Measurements from ENCODE around the gene MIB1.
A peak's percentile ranks its signal among the peaks of the same experiment; 100 is the strongest.
"Not testable (repeated sequence)": the region's sequence is repeated elsewhere in the genome, so short reads cannot be mapped to it uniquely, and the experiment has no call there.

MIB1 gene

DNA sequence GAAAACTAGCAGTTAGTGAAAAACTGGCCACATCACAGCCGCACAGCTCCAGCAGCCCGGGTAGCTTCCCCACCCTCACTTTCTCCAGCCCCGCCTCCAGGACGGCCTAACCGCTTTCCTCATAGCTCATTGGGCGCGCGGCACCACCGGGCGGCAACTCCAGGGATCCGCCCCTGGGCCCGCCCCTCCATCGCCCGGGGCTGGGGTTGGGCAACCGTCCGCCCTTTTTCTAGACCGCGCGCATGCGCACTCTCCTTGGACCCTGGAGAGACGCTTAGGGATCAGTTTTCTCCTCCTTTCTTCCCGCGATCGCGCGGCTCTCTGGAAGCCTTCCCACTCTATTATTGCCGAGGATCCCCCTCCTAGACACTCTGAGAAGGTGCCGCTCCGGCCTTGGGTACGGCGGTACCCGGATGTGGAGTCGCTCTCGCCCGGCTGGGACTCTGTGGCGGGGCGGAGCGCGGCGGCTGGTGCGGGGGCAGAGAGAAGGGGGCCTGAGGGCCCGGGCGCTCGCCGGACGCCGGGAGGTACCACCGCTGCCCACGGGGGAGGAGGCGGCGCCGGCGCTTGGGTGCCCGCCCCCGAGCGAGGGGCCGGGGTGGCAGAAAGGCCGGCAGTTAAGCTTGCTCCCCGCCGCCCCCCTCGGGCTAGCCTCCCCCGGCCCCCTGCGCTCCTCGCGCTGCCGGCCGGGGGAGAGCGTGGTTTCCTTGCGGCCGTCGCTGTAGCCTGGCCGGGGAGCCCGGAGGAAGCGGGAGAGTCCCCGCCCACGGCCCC, at the start of gene MIB1:
Gene MIB1 (plus strand): TSS at position 255 of the 774 bp plus-strand sequence. CDS start 792 bp downstream, outside the sequence.
- peak; percentile 99 for DNase-seq (ENCODE audit: low read depth)

DNA sequence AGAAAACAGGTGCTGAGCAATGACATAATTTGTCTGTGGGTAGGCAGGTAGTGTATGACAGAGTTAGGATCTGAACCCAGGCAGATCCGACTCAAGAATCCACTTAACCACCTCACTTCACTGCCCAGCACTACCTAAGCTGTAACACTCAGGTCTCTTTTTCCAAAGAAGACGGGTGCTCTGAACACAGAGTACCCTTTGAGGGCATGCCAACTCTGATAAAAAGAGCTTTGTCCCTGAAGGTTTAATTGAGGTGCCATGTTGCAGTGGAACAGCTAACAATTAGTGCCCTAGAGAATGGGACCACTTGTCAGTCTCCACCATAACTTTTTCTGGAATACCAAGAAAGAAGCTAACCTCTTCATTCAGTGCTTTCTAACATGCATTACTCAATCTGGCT, 47.3 kb upstream of the MIB1 start:
- DNase-seq (ENCODE audit: low read depth) = no peak

DNA sequence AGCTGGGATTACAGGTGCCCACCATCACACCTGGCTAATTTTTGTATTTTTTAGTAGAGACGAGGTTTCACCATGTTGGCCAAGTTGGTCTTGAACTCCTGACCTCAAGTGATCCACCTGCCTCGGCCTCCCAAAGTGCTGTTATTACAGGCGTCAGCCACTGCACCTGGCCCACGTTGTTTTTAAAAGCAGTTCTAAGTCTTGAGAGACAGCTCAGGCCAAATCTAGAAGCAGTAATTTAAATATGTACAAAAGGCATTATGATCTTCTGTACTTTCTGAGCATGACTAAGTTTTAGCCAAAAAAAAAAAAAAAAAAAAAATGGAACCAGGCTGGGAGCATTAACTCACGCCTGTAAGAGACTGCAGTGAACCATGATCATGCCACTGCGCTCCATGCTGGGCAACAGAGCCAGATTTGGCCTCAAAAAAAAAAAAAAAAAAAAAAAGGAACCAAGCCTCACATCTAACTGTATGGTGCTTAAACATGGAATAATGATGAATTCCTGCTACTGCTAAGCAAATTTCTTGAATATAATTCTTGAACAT, 40.0 kb upstream of the MIB1 start:
- no peak for DNase-seq (ENCODE audit: low read depth)

DNA sequence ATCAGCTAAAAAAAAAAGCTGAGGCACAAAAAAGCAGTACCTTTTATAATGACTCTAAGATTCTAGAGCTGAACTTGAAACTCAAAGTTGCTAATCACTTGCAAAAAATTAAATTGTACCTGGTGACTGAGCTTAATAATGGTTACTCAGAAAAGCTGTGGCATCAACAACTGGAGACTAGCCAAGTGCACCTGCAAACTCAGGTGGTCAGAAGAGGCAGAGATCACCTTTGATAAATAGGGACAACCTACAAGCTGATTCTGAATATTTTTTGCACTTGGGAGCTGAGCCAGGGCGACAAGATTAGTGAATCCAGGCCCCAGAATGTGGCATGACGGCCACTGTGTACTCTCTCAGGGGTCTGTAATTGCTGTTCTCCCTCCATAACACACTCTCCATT, 39.0 kb upstream of the MIB1 start:
- DNase-seq (ENCODE audit: low read depth) = no peak

DNA sequence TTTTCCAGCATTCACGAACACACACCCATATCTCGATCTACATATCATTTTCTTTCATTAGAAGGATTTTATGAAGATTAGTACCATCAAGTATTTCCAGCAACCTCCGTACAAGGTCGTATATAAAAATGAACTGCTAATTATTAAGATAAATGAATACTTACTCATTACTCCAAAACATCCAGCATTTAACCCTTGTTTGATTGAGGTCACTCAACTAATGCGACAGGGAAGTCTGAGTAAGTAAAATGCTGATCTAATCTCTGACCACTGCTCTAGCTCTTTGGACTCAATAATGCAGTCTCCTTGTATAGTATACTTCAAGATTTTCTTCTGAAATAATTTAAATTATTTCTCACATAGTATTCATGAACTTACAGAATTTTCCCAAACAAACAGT, 38.0 kb upstream of the MIB1 start:
- no peak for DNase-seq (ENCODE audit: low read depth)

DNA sequence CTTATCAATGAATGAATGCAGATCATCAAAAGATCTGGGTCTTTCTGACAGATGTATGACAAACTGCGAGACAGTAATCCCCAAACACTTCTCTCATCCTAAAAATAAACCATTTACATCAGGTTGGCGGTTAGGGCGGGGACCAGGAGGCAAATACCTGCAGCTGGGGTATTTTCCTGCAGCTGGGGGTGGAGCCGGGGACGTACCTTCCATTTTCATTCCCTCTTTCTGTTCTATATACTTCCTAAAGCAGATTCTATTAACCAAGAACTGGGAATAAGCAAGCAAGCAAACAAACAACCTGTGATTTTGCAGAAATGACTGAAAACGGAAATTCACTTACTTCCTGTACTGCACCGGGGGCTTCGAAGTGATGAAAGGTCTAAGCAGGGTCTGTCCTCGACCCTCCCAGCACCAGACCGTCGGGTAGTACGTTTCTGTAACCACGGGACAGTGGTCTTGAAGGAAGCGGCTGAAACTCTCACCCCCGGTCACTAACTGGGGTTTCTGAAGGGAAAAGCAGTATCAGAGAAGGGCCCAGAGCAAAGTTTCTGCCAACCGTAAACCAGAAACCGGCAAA, 37.3 kb upstream of the MIB1 start:
- DNase-seq (ENCODE audit: low read depth) = no peak

DNA sequence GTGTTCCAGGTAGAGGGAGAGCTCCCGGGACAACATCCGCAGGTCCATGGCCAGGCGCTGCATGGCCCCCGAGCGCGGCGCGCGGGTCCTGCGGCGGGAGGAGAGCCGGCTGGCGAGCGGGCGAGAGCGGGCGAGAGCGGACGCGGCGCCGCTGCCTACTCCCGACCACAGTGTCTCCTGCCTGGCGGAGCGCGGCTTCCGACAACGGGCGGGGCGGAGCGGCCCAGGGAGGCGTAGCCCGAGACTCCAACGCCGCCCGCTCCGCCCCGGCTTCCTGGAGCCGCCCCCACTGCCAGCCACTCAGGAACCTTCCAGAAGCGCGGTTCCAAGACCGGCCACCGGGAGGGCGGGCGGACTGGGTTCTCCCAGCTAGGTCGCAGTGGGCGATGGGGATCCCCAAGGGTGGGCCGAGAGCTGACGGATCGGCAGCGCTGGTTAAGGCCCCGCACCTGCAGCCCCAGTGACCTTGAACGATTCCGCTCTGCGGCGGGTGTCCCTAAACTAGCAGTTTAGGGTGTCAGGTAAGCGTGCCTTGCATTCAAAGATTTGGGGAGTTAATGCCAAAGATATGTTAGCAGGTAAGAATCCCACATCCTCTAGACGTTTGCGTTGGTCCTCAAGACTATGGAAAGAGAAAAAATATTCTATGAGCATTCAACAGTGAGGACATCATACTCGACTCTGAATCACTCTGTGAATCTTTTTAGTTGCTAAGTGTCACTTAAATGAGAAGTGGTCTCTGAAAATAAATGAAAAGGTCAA, 35.8 kb upstream of the MIB1 start, which contains the start of gene ABHD3:
Gene ABHD3 (minus strand): TSS at position 172 of the 762 bp plus-strand sequence. CDS start 109 bp downstream, at position 63.
- DNase-seq (ENCODE audit: low read depth) = peak; percentile 90

DNA sequence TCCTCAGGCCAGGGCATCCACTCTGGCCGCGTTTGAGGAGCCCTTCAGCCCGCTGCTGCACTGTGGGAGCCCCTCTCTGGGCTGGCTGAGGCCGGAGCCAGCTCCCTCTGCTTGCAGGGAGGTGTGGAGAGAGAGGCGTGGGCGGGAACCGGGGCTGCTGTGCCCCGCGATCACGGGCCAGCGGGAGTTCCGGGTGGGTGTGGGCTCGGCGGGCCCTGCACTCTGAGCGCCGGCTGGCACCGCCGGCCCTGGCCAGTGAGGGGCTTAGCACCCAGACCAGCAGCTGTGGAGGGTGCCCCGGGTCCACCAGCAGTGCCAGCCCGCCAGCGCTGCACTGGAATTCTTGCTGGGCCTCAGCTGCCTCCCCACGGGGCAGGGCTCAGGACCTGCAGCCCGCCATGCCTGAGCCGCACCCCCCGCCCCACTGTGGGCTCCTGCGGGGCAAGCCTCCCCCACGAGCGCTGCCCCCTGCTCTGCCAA, 34.2 kb upstream of the MIB1 start:
- no peak for DNase-seq (ENCODE audit: low read depth)

DNA sequence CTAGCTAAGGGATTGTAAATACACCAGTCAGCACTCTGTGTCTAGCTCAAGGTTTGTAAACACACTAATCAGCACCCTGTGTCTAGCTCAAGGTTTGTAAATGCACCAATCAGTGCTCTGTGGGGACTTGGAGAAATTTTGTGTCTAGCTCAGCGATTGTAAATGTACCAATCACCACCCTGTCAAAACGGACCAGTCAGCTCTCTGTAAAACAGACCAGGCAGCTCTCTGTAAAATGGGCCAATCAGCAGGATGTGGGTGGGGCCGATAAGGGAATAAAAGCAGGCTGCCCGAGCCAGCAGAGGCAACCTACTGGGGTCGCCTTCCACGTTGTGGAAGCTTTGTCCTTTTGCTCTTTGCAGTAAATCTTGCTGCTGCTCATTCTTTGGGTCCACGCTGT, 33.5 kb upstream of the MIB1 start:
- not testable (repeated sequence) for DNase-seq (ENCODE audit: low read depth)

DNA sequence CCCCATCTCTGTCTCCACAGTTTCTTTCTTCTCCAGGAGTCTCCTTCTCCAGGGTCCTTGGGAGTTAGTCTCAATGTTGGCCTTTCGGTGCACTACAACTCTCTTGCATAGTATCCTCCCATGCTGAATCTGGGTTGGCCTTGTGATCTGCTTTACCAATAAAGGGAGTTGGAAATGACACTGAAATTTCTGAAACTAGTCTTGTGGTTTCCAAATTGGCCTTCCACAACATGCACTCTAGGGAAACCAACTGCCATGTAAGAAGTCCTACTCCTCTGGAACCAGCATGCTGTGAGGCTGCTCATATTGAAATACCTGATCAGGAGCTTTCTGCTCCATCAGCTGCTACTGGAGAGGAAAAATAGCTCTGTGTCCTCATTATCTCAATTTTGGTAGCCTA, 26.1 kb upstream of the MIB1 start:
- no peak for DNase-seq (ENCODE audit: low read depth)

DNA sequence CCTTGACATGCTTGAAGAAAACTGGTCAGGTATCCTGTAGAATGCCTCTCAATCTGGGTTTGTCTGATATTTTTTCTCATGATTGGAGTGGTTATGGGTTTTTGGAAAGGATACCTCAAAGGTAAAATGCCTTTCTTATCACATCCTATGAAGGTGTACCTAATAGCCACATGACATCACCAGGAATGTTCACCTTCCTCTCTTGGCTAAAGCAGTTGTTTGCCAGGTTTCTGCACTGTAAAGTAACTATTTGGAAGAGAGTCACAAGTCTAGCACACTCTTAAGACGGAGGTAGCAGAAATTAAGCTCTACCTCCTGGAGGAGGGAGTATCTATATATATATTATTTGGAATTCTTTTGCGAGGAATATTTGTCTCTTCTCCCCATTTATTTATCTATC, 17.9 kb upstream of the MIB1 start:
- DNase-seq (ENCODE audit: low read depth) = no peak

DNA sequence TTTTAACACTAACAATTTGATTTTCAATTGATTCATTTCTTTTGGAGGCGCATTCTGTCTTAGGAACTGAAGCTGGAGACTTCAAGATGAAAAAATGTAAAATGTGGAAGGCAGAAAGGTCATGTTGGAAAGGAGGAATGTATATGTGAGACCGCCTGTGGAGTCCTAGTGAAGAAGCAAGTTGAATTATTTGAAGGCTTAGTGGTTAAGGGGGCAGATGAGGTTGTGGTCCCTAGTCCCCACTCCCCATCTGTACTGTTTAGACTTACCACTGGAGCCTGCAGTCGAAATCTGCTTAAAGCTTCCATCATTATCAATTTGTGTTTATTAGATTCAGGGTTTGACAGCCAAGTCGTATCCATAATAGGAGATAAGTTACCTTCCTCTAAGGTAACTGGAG, 15.4 kb upstream of the MIB1 start:
- no peak for DNase-seq (ENCODE audit: low read depth)

DNA sequence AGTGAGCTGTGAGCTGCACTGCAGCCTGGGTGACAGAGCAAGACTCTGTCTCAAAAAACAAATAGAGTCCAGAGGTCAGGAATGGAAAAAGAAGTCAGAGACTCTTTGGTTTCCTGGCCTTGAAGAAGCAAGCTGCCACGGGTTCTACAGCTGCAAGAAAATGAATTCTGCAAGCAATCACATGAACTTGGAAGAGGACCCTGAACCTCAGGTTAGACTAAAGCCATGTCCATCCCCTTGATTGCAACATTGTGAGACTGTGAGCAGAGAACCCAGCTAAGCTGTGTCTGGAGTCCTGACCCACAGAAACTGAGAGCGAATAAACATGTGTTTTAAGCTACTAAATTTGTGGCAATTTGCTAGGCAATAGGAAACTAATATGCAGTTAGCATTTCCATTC, 12.9 kb upstream of the MIB1 start:
- DNase-seq (ENCODE audit: low read depth) = no peak

DNA sequence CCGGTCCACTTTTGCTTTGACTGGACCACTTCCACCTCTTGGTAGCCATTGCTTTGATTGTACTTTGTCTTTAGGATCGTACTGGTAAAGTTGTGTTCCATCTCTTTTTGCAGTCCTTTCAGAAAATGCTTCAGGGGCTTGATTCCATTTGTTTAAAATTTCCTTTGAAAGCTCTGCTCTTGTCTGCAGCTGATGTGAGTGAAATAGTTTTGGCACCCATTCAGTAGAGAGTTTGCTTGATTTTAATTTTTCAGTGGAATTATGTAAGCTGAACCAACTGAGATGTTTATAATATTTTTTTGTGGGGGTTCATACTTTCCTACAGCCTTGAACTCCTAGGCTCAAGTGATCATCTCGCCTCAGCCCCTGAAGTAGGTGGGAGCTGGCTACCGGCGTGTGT, 7.6 kb upstream of the MIB1 start:
- no peak for DNase-seq (ENCODE audit: low read depth)

DNA sequence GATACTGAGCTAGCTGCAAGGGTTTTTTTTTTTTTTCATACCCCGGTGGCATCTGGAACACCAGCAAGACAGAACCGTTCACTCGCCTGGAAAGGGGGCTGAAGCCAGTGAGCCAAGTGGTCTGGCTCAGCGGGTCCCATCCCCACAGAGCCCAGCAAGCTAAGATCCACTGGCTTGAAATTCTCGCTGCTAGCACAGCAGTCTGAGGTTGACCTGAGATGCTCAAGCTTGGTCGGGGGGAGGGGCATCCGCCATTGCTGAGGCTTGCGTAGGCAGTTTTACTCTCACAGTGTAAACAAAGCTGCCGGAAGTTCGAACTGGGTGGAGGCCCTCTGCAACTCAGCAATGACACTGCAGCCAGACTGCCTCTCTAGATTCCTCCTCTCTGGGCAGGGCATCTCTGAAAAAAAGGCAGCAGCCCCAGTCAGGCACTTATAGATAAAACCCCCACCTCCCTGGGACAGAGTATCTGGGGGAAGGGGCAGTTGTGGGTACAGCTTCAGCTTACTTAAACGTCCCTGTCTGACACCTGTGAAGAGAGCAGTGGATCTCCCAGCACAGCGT, 5.1 kb upstream of the MIB1 start:
- DNase-seq (ENCODE audit: low read depth) = no peak

DNA sequence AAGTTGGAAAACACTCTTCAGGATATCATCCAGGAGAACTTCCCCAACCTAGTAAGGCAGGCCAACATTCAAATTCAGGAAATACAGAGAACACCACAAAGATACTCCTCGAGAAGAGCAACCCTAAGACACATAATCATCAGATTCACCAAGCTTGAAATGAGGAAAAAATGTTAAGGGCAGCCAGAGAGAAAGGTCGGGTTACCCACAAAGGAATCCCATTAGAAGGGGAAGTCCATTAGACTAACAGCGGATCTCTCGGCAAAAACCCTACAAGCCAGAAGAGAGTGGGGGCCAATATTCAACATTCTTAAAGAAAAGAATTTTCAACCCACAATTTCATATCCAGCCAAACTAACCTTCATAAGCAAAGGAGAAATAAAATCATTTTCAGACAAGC, 3.7 kb upstream of the MIB1 start:
- DNase-seq (ENCODE audit: low read depth) = not testable (repeated sequence)

DNA sequence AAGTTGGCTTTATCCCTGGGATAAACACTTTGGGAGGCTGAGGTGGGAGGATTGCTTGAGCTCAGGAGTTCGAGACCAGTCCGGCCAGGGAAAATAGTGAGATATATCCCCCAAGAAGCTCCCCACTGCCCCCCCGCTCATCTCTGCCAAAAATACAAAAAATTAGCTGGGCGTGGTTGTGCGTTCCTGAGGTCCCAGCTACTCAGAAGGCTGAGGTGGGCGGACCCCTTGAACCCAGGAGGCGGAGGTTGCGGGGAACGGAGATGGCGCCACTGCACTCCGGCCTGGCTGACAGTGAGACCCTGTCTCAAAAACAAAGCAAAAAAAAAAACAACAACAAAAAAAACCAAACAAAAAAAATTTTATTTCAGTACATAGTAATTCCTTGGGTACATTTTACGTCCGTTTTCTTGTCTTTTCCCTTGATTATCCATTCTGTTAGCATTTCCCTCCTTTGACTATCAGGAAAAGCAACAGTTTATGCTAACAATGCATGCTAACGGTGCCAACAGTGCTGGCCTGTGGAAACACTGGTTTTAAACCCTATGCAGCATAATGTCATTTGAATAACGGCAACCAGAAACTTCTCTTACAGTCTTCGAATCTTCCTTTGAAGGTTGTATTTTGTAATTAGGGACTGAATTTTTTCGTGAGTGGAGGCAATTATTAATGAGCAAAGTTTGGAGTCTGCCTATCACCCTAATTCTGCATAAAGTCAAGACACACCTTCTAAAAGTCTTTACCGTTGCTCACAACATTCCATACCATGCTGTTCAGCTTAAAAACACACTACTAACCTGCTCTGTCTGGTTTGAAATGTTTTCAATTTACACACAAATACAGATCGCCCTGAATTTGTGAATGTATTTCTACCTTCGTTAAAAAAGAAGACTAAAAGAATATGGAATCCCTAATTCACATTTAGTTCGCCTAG, 721 bp upstream of the MIB1 start:
- DNase-seq (ENCODE audit: low read depth) = no peak

DNA sequence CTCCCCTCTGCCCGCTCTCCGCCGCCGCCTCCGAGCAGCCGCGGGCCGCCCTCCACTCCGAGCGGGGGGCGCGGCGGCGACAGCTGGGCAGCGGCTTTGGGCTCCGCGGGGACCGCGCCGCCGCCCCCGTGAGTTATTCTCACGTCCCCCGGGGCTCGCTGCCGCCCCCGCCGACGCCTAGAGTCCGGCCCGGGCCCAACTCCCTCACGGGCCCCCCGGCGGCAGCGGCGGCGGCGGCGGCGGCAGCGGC, 645 bp downstream of the MIB1 start:
- peak; percentile 16 for DNase-seq (ENCODE audit: low read depth)

DNA sequence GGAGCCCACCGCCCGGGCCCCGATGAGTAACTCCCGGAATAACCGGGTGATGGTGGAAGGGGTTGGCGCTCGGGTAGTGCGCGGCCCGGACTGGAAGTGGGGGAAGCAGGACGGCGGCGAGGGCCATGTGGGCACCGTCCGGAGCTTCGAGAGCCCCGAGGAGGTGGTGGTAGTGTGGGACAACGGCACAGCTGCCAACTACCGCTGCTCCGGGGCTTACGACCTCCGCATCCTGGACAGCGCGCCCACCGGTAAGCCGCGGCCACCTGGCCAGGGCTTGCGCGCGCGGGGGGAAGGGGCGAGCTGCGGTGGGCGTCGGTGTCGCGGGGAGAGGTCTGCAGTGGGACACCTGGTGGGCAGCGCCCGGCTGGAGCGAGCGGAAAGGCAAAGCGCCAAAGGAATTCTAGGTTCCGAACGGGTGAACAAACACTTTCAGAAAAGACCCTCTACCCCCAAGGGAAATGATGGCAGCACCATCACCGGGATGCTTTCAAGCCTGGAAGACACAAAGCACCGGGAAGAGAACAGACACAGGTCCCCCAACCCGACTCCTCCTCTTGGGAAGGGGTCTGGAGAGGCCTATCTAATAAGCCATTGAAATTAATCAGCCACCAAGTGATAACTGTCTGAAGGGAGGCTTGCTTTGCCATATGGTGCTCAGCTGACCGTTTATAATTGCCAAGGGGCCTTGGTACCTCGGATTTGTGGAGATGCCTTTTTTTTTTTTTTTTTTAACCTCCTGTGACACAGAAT, 1.1 kb downstream of the MIB1 start:
- DNase-seq (ENCODE audit: low read depth) = no peak

DNA sequence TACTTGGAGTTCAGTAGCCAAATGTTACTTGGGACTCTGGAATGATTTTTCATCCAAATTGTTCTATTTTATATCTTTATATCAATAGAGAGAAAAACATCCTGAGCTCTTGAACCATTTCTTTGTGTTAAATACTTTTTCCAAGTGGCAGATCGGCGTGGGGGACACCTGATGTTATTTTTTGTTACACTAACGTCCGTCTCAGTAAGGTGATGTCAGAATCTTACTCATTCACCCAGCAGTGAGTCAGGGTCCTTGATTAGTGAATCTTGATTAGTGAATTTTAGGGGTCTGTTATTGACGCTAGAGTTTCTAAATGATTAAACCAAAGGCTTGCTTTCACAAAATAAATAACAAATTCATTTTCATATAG, 1.7 kb downstream of the MIB1 start:
- no peak for DNase-seq (ENCODE audit: low read depth)

All from activated T-cell treated with anti-CD3 and anti-CD28 coated beads for 48 hours (primary cell).